GM18873 (cell line): ENCODE measurements around the gene TMEM40.
"Not testable (repeated sequence)": the region's sequence is repeated elsewhere in the genome, so short reads cannot be mapped to it uniquely, and the experiment has no call there.

Experiments used
- ATAC-seq: cut with Tn5 transposase; IDR thresholded peaks from one replicate; pipeline ENCODE4 v1.9.1; 2021; ENCODE audit warnings: mild to moderate bottlenecking, moderate library complexity, moderate number of reproducible peaks; ENCODE audit not compliant: unreplicated experiment, low FRiP score

Gene TMEM40

DNA sequence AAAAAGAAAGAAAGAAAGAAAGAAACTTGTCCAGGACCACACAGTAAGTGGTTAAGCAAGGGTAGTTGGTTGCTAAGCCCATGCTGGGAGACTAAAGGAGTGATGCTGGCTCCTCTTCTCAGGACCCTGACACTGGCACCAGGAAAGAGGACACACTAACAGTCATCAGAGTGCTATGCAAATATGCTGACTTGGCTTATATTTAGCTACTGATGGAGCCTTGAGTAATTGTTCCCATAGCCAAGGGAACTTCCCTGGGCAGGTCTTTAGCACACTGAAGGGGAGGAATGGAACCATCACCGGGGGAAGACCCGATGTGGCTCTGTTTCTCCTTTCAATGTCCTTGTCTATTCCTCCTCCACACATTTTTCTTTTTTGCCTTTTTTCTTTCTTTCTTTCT is 6.2 kb downstream of the TMEM40 start:
- ATAC-seq = no peak

DNA sequence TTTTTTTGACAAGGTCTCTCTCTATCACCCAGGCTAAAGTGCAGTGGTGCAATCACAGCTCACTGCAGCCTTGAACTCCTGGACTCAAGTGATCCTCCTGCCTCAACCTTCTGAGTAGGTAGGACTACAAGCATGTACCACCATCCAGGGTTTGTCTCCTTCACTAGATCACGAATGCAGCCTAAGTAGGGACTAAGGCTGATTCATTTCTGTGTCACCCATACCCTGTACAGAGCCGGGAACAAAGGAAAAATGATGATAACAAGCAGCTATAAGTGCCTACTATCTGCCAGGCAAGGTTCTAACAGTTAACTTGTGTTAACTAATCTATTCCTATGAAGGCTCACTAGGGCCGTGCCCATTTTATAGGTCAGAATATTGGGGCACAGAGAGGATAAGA is 7.0 kb downstream of the TMEM40 start:
- no peak for ATAC-seq

DNA sequence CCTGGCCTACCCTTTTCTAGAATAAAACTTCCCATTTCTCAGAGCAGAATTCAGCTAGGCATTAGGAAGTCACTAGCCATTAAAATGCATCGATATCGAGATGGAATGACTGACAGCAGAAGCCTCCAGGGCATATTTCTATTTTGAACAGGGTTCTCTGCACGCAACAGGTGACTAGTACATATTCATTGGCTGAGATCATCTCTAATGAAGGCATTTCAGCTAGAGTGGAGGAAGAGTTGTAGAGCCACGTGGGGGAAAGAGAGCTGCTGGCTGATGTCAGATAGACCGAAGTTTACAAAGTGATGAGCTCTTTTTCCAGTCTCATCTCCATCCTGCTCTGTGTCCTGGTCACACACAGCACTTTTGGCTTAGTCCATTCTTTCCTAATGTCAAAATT is 7.5 kb downstream of the TMEM40 start:
- no peak for ATAC-seq

DNA sequence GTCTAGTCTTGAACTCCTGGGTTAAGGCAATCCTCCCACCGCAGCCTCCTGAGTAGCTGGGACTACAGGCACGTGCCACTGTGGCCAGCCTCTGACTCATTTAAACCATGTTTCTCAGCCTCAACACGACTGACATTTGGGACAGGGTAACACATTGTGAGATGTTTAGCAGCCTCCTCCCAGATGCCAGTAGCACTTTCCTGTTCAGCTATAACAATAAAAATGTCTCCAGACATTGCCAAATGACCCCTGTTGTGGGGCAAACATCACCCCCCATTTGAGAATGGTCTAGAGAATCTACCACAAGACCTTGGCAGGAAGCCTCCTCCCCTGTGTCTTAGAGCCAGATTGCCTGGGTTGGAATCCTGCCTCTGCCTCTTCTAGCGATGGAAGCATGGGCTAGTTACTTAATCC is 8.4 kb downstream of the TMEM40 start:
- no peak for ATAC-seq

DNA sequence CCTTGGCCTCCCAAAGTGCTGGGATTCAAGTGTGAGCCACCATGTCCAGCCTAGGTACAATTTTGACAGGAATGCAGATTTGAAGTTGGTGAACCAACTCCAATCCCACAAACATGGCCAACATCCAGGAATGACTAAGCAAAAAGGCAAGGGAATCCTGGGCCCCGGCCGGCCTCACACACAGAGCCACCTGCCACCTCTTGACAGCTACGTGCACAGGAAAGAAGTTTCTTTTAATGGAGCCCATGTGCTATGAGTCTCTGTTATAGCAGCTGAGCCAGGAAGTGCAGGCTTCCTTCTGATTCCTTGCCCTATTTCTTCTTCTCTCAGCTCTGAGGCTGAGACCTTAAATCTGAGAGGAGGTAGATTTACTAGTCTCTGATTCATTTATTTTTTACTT is 8.8 kb downstream of the TMEM40 start:
- no peak for ATAC-seq

DNA sequence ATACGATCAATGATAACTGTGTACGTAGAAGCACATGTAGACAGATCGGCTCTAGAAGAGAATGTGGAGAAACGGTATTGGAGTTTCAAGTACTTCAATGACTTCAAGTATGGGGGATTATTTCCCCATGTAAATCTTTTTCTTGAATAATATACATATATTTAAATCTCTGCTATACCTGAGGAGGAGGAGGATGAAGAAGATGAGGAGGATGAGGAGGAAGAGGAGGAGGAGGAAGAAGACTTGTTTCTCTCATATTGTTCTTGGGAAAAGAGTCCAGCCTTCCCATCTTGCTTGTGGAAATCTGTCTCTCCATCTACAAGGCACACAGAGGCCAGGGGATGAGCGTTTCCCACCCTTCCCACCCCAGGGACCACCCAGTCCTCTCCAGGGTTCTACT is 10.6 kb downstream of the TMEM40 start:
- ATAC-seq = no peak

DNA sequence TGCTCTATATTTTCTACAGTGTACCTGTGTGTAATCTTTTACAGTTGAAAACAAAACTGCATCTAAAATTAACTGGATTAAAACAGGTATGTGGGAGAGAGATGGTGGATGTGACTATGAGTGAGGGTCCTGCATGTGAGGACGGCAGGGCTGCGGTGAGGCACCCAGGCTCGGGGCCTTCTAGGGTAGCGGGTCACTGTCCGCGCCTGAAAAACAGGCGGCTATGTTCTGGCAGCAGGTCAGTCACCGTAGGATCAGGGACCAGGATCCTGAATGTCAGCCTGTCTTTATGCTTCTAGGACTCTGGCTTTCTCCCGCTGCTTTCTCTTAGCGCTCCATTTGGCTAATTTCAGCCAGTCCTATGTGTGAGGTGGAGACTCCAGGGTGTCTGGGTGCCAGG is 12.6 kb downstream of the TMEM40 start:
- ATAC-seq = no peak

DNA sequence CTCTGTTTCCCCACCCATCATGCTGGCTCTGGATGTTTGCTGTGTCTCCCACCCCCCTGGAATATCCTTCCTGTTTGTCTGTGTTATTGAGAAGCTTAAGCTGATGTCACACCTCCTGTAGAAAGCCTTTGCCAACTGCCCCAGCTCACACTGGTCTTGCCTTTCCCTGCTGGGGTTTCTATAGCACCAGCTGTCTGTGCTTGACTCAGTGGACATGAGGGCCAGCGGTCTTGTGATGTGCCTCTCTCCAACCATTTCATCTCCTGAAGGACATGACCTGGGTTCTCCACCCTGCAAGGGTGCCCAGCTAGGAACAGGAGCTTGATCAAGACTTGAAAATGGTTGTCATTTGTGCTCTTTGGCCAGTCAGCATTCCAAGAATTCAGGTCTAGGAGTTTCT is 14.7 kb downstream of the TMEM40 start:
- no peak for ATAC-seq

DNA sequence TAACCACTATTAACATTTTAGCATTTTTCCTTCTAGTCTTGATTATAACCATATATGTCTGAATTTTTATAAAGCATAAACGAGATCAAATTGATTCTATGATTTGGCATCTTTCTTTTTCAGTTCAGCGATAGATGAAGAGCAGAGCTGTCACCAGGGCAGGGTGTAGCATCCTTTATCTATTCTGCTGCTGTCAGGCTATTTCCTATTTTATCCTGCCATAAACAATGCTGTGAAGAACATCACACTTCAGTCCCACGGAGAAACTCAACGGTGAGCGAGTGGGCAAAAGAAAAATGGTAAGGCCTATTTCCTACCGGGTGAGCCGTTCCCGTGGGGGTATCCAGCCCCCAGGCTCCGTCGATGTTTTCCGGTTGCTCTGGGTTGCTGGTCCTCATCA is 15.5 kb downstream of the TMEM40 start:
- ATAC-seq = no peak

DNA sequence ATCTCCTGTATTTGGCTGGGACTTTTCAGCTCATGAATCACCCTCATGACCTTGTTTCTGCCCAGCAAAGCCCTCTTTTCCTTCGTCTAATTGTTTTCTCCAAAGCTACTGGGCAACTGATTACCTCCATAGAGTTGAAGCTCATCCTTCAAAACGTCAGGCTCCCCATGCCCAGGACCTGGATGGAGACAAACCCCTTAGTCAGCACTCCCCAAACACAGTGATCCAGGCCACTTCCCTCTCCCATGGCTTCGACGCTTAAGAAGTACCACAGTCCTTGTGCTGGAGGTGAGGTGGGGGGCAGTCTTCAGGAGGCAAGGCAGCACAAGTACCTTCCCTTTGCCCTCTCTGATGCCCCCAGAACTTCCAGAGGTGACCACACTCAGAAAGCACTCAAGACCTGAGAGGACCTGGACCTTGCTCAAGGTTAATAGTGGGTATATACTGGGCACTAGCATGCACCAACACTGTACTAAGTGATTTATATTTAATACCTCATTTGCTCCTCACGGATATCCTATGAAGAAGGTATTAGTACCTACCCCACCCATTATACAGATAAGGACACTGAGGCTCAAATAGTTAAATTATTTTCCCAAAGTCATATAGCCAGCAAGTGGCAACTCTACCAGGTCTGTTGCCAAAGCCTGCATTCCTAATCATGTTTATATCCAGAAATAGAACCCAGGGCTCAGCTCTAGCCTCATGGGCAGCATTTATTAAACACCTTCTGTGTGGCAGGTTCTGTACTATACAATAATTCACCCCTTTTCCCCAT is 16.5 kb downstream of the TMEM40 start:
- ATAC-seq = no peak

DNA sequence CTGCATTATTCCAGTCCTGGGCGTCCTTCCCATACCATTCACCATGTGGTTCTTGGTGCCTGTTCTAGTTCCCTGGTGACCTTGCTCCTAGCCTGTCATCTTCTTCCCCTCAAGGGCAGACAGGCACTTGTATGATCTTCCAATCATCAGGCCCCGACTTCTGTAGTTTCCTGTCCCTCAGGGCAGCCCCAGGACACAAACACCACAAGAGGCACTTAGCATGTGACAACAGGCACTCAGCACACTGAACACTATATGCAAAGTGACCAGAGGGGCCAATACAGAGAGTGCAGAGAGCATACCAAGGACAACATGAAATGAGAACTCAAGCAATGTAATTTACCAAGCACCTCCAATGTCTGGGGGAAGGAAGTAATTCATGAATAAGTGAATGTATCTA is 17.9 kb downstream of the TMEM40 start:
- no peak for ATAC-seq

DNA sequence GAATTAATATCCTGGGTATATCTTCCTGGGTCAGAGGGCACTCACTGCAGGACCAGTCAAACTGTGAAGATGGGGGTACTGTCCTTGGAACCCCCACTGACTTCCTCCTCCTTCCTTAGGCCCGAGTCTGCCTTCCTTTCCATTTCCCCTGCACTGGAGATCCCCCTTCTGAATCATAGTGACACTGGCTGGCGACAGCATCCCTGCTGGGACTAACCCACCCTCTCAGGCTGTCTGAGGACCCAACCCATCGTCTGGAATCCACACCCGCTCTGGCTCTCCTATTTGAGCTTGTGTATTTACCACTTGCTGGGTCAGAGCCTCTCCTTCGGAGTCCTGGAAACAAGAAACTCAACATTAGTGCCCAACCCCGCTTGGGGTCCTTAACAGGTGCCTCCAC is 21.2 kb downstream of the TMEM40 start:
- no peak for ATAC-seq

DNA sequence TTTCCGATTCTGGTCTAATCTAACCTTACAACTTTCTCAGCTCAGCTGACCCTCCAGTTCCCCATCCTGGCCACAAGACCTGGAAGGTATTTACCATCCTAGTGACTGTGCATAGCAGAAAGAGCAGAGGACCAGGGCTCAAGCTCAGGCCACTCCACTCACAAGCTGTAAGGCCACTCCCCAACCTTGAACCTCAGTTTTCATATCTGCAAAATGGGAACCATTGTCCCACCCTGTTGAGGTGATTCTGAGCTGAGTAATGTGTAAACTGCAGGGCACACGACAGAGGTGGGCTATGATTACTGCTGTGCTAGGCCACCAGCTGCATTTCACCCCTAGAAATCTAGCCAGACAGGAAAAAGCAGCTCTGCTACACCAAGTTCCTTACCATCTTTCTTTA is 21.7 kb downstream of the TMEM40 start:
- no peak for ATAC-seq

DNA sequence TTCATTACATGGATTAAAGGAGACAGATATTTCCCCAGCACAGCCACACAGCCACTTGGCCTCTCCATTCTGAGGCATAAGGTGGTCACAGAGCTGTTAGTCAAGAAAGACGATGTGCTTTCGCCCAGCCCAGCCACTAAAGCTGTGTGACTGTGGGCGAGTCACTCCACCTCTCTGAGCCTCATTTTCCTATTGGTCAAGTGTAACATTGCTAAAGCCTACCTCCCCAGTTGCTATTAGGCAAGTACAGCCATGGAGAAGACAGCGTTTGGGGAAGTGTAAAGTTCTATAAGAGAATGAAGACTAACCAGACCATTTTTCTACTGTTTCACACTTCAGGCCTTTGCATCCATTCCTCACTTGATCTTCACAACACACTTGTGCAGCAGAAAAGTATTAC is 24.1 kb downstream of the TMEM40 start:
- ATAC-seq = no peak

DNA sequence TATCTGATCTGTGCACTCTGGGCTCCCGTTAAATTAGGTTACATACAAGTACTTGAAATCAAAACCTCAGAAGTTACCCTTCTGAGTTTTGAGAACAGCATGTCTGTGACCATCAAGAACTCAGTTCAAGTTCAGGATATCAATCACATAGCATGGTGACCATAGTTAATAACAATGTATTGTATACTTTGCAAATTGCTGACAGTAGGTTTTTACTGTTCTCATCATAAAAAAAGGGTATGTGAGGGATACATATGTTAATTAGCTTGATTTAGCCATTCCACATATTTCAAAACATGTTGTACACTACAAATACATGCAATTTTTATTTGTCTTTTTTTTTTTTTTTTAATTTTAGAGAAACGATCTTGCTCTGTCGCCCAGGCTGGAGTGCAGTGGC is 25.5 kb downstream of the TMEM40 start:
- ATAC-seq = no peak

DNA sequence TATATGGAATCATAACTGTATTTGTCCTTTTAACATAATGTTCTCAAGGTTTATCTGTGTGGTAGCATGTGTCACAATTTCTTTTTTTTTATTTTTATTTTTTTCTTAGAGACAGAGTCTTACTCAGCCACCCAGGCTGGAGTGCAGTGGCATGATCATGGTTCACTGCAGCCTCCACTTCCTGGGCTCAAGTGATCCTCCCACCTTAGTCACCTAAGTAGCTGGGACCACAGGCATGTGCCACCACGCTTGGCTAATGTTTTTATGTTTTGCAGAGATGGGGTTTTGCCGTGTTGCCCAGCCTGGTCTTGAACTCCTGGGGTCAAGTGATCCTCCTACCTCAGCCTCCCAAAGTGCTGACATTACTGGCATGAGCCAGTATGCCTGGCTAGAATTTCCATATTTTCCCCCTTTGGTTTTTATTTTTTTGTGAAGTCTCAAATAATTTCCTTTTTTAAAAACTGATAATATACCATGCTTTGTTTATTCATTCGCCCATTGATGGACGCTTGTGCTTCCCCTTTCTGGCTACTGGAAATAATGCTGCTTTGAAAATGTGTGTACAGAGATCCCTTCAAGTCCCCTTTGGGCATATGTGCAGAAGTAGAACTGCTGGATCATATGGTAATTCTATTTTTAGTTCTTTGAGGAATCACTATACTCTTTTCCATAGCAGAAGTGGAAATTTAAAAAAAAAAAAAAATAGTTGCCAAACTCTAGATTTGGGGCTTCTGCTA is 28.4 kb downstream of the TMEM40 start:
- ATAC-seq = no peak

DNA sequence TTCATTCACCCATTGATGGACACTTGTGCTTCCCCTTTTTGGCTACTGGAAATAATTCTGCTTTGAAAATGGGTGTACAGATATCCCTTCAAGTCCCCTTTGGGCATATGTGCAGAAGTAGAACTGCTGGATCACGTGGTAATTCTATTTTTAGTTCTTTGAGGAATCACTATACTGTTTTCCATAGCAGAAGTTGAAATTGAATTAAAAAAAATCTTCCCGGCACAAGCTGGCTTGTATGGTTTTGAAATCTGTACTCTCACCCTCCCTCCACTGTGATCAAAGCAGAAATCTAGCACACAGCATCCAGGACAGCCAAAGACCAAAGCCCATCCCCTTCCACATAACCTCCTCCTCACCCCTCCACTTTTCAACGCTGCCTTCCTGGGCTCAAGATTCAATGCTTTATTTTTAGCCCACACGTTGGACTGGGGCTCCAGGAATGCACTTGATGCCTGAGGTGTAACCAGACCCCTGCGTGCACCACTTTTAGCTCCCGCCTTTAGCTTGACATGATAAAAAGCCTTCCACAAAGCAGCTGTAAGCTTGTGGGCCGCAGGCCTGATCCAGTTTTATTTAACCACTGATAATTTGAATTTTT is 29.9 kb downstream of the TMEM40 start:
- no peak for ATAC-seq

DNA sequence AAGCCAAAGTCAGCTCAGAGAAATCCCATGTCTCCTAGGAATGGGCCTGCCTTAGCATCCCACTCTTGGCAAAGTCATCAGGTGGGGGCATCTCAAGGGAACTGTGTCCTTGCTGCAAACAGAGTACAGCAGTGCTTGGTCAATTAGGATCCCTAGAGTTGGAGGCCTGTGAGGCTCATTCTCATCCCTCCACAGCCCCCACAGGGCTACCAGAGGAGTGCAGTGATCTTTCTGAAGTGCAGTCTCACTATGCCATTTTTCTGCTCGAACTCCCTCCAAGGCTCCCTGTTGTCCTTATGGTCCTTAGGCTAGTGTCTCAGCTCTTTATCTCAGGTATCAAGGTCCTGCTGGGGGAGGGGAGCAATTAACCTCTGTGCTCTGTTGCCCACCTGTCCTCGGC is 31.1 kb downstream of the TMEM40 start:
- ATAC-seq = no peak

DNA sequence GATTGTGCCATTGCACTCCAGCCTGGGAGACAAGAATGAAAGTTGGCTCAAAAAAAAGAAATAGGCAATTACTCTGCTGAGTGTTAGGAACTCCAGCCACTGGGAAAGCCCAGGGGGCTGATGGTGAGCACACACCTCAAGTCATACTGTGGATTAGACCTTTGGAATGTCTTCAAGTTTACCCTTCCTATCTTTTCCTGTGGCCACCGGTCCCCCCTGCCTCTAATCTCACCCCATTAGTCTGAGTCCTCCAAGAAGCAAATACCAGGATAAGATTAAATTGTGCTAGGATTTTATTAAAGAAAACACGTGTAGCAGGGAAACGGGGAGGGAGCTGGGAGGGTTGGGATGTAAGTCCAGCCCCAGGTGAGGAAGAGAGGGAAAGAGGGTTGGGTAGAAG is 31.6 kb downstream of the TMEM40 start:
- ATAC-seq = no peak

DNA sequence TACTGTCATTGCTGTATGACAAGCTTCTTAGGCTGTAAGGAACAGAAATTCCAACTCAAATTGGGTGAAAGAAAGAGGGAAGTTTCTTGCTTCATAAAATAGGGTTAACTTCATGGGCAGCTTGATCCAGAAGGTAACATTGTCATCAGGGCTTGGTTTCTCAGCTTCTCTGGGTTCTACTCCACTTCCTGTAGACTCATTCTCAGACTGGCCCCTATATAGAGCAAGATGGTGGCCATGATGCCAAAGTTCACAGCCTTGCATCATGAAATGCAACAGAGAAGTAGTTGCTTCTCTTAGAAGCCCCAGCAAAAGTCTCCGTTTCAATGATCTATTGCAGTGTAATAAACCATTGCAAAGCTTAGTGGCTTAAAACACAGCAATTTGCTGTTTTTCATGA is 33.6 kb downstream of the TMEM40 start:
- ATAC-seq = no peak

DNA sequence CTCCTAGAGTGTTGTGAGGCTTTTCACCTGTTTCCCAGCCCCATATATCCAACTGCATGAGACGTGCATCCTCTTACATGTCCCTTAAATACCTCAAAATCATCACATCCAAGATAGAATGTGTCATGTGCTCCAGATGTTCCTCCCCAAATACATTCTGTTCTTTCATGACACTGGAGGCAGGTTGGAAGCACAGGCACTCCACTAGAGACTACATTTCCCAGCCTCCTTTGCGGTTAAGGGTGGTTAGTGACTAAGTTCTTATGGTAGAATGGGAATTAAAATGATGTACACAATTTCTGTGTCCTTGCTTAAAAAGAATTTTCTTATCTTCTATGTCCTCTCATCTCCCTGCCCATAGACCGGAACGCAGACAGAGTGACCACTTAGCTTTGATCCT is 34.3 kb downstream of the TMEM40 start:
- ATAC-seq = no peak

DNA sequence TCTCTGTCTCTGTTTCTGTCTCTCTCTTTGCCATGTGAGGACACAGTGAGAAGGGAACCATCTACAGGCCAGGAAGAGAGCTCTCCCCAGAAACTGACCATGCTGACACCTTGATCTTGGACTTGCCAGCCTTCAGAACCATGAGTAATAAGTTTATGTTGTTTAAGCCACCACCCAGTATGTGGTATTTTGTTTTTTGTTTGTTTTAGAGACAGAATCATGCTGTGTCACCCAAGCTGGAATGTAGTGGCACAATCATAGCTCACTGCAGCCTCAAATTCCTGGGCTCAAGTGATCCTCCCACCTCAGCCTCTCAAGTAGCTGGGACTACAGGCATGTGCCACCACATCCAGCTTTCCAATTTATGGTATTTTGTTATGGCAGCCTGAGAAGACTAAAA is 35.7 kb downstream of the TMEM40 start:
- ATAC-seq = not testable (repeated sequence)
